HG03139 (cell line): Measurements from ENCODE around the gene TEX26.
"Not testable (repeated sequence)": the region's sequence is repeated elsewhere in the genome, so short reads cannot be mapped to it uniquely, and the experiment has no call there.

Source experiments
- ATAC-seq: cut with Tn5 transposase; IDR thresholded peaks from one replicate; pipeline ENCODE4 v1.9.1; 2021; ENCODE audit not compliant: unreplicated experiment

Gene TEX26

DNA sequence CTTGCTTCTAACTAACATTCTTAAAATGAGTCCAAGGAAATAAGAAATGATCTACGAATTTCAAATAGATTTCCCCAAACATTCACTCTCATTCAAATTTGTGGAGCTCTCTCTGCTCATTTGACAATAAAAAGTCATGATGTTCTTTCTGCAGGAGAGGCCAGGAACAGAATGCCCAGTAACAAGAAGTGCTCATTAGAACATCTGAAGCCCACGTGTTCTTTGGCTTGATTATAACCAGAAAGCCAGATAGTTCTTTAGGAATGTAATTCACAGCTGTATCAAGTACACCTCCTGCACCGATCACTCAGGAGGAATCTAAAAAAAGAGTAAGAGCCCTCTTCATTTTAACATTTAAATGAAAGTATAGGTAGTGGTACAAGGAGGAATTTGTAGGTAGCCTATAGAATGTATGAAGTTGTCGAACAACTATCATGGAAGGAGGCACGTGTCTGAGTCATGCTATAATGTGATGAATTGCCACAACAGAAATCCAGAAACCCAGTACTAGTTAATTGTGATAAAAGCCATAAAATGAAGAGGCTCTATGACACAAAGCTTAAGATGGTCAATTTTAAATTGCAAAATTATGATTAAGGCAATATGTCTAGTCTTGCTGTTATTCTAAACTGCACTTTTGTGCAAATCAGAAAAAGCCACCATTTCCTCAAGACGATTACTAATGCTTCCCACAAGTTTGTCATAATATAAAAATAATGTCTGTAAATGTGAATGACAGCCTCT lies 13.6 kb upstream of the TEX26 start:
- ATAC-seq, result no peak

DNA sequence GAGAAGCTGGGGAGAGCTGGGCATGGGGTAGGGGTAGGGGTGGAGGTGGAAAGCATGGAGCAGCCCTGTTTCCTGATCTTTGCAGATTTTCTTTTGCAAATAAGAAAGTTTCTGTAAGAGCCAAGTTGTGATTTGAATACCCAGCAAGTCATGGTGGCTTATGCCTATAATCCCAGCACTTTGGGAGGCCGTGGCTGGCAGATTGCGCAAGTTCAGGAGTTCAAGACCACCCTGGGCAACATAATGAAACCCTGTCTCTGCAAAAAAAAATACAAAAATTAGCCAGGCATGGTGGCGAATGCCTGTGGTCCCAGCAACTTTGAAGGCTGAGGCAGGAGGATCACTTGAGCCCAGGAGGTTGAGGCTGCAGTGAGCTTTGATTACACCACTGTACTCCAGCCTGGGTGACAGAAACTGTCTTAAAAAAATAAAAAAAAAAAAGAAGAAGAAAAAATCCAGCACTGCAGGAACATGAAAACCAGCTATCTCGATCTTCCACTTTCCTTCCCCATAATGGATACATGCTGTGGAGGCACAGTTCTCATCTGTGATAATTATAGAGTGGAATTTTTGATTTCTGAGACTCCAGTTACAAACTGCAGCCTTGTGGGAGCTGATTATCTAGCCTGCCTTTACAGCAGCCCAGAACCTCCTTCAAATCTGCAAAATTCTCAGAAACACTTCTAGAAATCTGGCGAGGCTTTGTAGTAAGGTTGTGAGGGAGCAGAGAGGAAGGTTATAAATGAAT lies 12.1 kb upstream of the TEX26 start:
- ATAC-seq, result no peak

DNA sequence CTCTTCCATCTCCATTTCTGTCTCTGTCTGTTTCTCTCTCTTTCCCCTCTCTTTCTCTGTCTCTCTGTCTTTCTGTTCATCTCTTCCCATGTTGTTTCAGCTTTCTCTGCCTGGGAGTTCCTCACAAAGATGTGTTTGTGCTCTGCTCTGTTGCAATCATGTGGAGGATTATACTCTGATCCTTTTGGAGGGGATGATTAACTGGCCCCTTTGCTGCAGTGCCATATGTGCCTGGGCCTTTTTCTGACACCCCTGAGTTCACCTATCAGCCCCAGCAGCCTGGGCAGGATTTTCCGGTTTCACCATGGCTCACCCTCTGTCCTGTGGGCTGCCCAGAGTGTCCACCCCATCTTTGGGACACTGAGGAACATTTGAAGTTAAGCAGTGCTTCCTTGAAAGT lies 9.0 kb upstream of the TEX26 start:
- ATAC-seq, result no peak

DNA sequence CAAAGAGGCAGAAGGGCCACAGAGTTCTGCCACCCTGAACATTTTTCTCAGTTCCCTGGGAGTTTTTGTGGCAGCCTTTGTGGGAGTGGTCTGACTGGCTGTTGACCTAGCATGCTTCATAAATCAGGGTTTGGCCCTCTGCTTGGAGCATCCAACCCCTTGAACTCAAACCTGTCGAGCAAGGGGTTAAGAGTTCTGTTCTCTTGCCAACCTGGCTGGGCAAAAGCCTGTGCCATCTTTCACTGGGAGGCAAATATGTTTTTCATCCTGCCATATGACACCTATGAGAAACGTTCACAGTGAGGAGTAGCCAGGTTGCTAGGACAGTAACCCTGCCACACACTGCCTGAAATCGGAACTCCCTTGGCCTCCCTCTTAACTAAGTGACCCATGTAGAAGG lies 7.7 kb upstream of the TEX26 start:
- ATAC-seq, result no peak

DNA sequence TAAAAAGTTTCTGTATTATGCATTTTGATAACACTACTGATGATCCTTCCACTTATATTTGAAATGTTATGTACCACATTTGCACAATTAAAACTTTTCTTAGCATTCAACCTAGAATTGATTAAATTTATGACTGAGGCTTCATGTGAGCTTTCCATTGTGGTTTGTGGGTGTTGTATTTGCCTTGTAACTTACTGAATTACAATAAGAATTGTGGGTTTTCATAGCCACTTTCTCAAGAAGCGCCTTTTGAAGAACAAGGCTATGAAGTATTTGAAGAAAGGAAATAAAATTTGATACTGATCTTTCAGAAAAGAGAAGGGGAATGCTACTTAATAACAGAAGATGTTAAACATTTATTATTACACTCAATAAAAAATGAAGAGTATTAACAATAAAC lies 7.0 kb upstream of the TEX26 start:
- ATAC-seq, result no peak

DNA sequence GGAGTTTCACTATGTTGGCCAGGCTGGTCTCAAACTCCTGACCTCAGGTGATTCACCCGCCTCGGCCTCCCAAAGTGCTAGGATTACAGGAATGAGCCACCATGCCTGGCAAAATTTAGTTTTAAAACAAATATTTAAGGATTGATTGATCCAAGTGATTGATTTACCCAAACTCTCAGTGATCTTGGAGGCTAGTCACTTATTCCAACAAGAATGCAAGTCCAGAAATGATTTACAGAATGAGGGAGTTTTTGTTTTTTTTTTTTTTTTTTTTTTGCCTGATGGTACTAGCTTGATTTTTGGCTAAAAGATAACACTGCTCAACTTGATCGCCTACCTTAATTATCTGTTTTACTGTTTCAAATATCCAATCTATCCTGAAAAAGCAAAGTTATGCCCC lies 5.7 kb upstream of the TEX26 start:
- ATAC-seq, result no peak

DNA sequence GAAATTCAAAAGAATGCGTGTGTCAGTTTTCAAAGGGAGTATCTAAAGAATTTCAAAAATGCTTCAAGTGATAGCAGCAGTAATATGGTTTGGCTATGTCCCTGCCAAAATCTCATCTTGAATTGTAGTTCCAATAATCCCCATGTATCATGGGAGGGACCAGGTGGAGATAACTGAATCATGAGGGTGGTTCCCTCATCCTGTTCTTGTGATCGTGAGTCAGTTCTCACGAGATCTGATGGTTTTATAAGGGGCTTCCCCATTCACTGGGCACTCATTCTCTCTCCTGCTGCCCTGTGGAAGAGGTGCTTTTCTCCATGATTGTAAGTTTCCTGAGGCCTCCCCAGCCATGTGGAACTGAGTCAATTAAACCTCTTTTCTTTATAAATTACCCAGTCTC lies 5.3 kb upstream of the TEX26 start:
- ATAC-seq, result not testable (repeated sequence)

DNA sequence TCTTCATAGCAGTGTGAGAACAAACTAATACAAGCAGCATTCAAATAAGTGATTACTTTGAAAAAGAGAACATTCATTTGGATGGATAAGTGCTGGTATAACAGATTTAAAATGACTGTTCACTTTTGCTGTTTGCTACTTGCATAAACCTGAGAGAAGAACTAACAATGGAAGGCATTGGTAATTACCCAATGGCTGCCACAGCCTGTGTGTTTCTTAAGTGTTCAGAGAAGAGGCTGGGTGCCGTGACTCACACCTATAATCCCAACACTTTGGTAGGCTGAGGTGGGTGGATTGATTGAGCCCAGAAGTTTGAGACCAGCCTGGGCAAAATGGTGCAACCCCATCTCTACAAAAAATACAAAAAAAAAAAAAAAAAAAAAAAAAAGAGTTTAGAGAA lies 4.9 kb upstream of the TEX26 start:
- ATAC-seq, result no peak

DNA sequence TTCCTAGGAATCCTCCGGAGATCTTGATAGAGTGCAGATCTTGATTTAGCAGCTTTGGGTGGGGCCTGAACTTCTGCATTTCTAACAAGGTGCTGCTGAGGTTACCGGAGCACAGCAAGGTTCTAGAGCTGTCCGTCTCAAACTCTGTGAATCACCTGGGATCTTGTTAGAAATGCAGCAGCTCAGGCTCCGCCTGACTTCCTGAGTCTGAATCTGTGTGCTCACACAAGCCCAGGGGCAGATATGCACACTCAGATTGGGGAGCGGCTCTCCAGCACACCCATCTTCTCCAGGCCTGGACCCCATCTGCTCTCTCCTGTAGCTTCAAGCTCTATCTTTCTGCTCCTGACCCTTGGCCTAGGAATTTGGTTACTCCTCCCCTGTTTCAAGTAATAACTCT lies 3.5 kb upstream of the TEX26 start:
- no peak for ATAC-seq

DNA sequence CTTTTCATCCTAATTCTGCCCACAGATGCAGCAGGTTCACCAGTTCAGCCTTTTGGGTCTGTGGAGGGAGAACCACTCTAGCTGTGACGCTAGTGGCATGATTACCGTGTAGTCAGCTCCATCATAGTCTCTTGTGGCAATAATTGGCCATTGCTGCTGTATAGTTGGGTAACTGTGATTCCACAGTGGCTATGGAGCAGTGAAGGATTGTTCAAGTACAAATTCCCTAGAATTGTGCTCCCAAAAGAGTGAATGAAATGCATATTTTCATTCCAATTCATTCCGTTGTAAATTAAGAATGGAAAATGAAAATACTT lies 856 bp downstream of the TEX26 start:
- ATAC-seq, result no peak

DNA sequence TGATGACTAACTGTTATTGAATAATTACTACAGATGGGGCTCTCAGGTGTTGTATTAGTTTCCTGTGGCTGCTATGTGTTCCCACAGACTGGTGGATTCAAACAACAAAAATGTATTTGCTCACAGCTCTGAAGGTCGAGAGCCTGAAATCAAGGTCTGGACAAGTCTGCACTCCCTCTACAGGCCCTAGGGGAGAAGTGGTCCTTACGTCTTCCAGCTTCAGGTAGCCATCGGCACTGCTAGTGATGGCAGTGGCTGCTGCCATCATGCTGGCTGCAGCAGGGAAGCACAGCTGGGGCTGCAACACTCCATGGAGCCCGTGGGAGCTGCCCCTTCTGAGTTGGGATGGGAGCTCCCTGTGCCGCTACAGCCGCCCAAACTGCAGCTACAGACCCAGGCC lies 1.9 kb downstream of the TEX26 start:
- ATAC-seq, result no peak

DNA sequence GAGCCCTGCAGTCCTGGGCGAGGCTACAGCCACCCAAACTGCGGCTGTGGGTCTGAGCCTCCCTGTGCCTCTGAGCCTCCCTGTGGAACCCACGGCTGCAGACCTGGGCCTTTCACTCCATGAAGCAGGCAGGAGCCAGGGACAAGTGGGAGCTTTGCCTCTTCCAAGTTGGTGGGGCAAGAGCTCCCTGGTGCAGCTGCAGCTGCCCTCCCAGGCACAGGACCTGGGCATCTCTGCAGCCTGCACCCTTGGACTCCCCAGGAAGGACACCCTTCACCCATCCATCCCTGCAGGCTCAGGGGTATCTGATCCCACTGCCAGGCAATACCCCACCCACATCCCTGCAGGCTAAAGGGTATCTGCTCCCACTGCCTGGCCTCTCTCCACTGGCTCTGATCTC lies 2.3 kb downstream of the TEX26 start:
- no peak for ATAC-seq

DNA sequence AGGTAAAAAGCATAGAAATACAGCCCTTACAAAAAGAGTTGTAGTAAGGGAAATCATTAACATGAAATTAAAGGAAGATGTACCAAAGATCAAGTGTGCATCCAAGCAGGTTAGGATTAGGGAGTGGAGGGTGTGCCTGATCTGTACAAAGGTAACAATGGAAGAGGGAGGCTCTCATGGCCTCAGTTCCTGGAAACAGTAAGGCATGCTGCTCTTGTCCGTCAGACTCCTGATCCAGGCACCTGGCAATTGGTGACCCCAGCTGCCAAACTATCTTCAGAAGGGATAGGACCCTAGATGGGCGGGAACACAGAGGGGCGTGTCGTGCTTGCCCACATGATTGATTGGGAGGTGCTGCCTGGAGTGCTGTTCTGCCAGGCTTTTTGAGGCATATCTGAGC lies 4.5 kb downstream of the TEX26 start:
- ATAC-seq, result no peak

DNA sequence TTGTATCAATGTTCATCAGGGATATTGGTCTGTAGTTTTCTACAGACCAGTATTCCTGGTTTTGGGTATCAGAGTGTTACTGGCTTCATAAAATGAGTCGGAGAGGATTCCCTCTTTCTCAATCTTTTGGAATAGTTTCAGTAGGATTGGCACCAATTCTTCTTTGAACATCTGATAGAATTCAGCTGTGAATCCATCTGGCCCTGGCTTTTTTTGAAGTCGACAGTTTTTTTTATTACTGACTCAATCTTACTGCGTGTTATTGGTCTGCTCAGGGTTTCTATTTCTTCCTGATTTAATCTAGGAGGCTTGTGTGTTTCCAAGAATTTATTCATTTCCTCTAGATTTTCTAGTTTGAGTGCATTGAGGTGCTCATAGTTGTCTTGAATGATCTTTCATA lies 11.4 kb downstream of the TEX26 start:
- no peak for ATAC-seq

DNA sequence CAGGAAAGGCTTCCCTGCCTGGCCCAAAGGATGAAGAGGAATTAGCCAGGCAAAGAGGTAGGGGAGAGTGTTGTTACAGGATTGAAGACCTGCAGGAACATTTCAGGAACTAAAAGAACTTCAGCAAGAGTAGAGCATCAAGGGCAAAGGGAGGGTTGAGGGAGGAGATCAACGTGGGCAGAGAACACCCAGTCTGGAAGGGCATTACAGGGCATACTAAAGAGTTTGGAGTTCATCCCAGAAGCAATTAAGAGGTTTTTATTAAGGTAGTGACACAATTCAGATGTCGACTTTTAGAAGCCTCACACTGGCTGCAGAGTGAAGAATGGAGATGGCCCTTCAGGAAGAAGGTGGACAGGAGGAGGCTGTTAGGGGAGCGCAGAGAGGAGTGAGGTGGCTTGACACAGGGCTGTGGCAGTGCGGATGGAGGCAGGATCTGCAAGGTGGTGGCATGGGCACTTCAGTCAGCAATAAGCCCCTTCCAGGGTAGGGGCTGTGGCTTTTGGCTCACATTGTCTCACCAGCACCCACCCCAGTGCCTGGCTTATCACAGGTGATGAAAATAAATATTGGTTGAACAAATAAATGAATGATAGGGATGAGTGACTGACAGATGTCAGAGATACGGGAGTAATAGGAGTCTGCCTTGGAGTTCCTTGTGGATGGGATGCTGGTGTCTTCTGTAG lies 24.9 kb downstream of the TEX26 start:
- no peak for ATAC-seq

DNA sequence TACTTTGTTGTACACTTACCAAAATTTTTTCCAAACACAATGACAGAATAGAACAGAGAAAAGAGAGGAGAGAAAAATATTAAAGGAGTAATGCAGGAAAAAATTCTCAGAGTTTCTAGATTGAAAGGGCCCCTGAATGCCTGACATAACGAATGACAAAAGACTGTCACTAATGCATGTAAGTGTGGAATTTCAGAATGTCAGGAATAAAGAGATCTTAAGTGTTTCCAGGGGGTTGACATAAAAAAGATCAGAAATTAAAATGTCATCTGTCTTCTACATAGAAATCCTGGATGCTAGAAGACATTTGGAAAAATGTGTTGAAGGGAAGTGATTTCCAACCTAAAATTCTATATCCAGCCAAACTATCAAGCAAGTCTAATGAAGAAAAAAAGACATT lies 27.2 kb downstream of the TEX26 start:
- ATAC-seq, result no peak

DNA sequence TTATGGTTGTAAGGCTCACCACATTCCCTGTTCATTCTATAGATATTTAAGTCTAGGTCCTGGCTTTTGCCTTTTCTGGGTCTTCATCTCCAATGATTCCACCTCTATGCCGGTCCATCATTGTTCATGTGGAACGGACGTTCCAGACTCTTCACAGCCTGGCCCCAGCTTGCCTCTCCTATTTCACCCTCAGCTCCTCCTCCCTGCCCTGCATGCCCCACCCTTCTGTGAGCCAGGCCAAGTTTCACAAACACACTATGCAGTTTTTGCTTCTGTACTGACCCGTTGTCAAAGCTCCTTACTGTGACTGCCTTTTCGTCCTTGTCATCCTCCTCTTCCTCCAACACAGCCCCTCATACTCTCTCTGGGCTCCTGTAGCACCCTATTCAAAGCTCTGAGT lies 31.3 kb downstream of the TEX26 start:
- ATAC-seq, result no peak

DNA sequence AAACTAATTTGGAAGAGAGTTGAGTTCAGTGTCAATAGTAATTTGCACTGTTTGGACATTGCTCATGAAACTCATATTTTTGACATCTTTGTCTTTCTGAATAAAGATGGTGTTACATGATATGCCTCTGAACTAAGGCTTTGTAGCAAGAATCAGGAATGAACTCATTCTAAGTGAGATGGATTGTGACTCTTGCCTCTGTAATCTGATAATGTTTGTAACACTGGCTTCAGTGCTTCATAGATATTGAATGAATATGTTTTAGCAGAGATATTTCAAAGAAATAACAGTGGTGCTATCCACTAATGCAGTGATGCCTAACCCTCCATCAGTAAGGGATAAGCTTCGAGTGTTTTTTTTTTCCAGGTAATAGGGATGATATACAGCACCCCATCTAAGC lies 32.9 kb downstream of the TEX26 start:
- no peak for ATAC-seq

DNA sequence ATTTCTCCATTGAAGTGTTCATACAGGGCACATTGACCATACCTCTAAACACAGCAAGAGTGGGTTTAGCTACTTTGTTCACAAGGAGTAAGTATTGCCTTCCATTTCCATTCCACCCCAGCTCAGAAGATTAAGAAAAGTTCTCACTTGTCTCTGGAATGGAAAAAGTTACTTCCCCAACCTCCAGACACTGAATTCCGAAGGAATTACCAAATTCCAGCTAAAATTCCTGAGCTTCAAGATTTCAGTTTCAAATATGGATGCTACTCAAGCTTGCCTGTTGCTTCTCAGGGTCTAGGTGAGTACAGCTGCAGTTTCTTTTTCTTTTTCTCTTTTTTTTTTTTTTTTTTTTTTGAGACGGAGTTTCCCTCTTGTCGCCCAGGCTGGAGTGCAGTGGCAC lies 33.6 kb downstream of the TEX26 start:
- ATAC-seq, result no peak

DNA sequence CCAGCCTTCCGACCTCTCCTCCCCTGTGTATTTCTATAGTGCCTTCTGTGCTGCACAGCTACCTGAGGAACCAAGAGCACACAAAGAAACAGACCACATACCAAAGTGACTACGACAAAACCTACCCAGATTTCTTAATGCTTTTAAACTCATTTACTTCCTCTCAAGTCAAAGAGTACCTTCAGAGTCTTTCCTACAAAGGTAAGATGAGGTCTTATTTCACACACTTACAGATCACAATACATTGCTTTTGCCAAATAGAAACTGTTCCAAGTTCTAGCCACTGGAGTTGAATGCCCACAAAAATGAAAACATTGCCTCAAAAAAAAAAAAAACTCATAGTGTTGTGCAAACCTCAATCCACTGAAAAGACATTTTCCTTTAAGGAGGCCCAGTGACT lies 36.4 kb downstream of the TEX26 start:
- ATAC-seq, result no peak

DNA sequence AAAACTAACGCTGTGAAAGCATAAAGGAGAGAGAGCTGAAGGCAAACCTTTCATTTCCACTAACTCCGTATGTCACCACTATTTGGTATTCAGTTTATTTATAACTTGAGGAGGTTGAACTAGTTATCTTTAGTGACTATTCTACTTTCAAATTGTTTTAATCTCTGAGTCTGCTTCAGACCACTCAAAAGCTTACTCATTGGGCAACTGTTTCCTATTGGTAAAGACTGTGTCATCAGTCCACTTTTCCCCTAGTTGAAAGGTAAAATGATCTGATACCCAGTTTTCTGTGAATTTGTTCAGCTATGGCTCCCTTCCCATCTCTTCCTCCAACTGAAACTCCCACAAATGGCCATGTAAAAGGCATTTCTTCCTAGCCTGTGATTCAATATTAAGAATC lies 39.1 kb downstream of the TEX26 start:
- ATAC-seq, result no peak

DNA sequence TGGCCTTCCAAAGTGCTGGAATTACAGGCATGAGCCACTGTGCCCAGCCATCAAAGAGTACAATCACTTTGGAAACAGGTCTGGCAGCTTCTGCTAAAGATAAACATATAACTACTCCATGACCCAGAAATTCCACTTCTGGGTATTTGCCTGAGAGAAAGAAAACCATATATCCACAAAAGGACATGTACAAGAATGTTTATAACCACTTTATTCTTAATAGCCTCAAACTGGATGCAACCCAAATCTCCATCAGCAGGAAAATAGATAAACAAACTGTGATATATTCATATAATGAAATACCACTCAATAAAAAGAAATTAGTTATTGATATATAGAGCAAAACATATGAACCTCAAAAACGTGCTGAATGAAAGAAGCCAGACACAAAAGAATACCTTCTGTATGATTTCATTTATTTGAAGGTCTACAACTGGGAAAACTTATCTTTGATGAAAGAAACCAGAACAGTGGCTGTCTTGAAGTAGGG lies 40.5 kb downstream of the TEX26 start:
- ATAC-seq, result no peak
